Fibroblast of lung (primary cell): ENCODE data around the gene VPS35L. TPM values are rescaled to one million over a fixed set of nuclear protein-coding genes. Genes with fewer than 3 reads are reported as not detected.

ENCODE experiments used
- DNase-seq, 2 donors: peaks; one replicate each; pipeline versions ENCODE4 v3.0.0 to v3.0.0-alpha.2; 2010; ENCODE audit warnings: low read depth in 2 of 2
- H2AFZ ChIP-seq: 2 replicates; pipeline ENCODE4 v1.5.1; 2012; ENCODE audit warnings: low read length, control low read depth, inconsistent platforms
- H3K27ac ChIP-seq: 2 replicates; pipeline ENCODE4 v1.5.1; 2011; ENCODE audit warnings: low read length, control low read depth; ENCODE audit not compliant: insufficient read depth
- H3K27me3 ChIP-seq: 2 replicates; pipeline ENCODE4 v1.5.1; 2011; ENCODE audit warnings: mild to moderate bottlenecking, low read length; ENCODE audit not compliant: control insufficient read depth, insufficient read depth
- H3K36me3 ChIP-seq: 2 replicates; pipeline ENCODE4 v1.5.1; 2011; ENCODE audit warnings: low read length; ENCODE audit not compliant: control insufficient read depth, insufficient read depth
- H3K4me1 ChIP-seq: 2 replicates; pipeline ENCODE4 v1.5.1; 2011; ENCODE audit warnings: low read length; ENCODE audit not compliant: control insufficient read depth, insufficient read depth; ENCODE audit errors: extremely low read depth
- H3K4me2 ChIP-seq: 2 replicates; pipeline ENCODE4 v1.5.1; 2011; ENCODE audit warnings: low read length, control low read depth; ENCODE audit not compliant: insufficient read depth; ENCODE audit errors: extremely low read depth
- H3K4me3 ChIP-seq, 4 experiments: fragments of 200-600 bp in 1 of 4; sonication (generic) in 1 of 4; replicated peaks in 1 of 4; 2 replicates each; pipeline ENCODE4 v1.5.1; 2011 to 2016; ENCODE audit warnings: low read length in 4 of 4, low read depth in 3 of 4, mild to moderate bottlenecking in 3 of 4, control low read depth in 2 of 4, inconsistent platforms in 1 of 4, mixed read lengths in 1 of 4; ENCODE audit not compliant: insufficient read depth in 1 of 4; ENCODE audit errors: control extremely low read depth in 1 of 4
- H3K79me2 ChIP-seq: 2 replicates; pipeline ENCODE4 v1.5.1; 2012; ENCODE audit warnings: mild to moderate bottlenecking, low read length, inconsistent platforms; ENCODE audit not compliant: control insufficient read depth, insufficient read depth
- H3K9ac ChIP-seq: 2 replicates; pipeline ENCODE4 v1.5.1; 2011; ENCODE audit warnings: mild to moderate bottlenecking, low read length, control low read depth; ENCODE audit not compliant: insufficient read depth
- H3K9me3 ChIP-seq: 2 replicates; pipeline ENCODE4 v1.5.1; 2012; ENCODE audit warnings: low read depth, low read length; ENCODE audit not compliant: control insufficient read depth, insufficient read depth
- H4K20me1 ChIP-seq: 2 replicates; pipeline ENCODE4 v1.5.1; 2011; ENCODE audit warnings: low read length; ENCODE audit not compliant: control insufficient read depth, insufficient read depth; ENCODE audit errors: extremely low read depth
- CTCF ChIP-seq, 2 donors: IDR thresholded peaks in 1 of 2; conservative IDR thresholded peaks in 1 of 2; 1 replicate in 1 of 2; 2 replicates in 1 of 2; pipeline ENCODE4 v1.5.1; 2011 to 2012; ENCODE audit warnings: low read length in 2 of 2, control low read depth in 1 of 2, inconsistent platforms in 1 of 2, low read depth in 1 of 2, mild to moderate bottlenecking in 1 of 2
- EZH2 ChIP-seq: IDR thresholded peaks from 2 replicates; pipeline ENCODE4 v1.5.1; 2012; ENCODE audit warnings: low read length, control low read depth, mild to moderate bottlenecking; ENCODE audit errors: missing control alignments
- polyA plus RNA-seq, 2 donors: library from polyadenylated mRNA; depleted of rRNA in 1 of 2; stranded (reverse) in 1 of 2; unstranded in 1 of 2; fragments of >200 nt; gene quantifications; 2 replicates each; pipeline ENCODE4 v1.2.1, GENCODE V29; 2011 to 2012; ENCODE audit warnings: missing spikeins in 1 of 2
- total RNA-seq: library from RNA; depleted of rRNA; stranded (reverse); fragments of >200 nt; gene quantifications from 2 replicates; pipeline ENCODE4 v1.2.1, GENCODE V29; 2014

VPS35L gene
- total and polyA plus RNA-seq, 2 donors (not counting 1 experiment from before 2014, with no cell fraction given) = 46.7 to 54.7 TPM

- Histone ChIP-seq H3K36me3 (no peaks in the 10 kb centered on the region), H3K9ac (no peak overlapping the region), H3K4me1 (no peaks in the 10 kb centered on the region), H3K9me3 (no peaks in the 10 kb centered on the region), H3K27me3 (no peaks in the 10 kb centered on the region), H2AFZ (no peak overlapping the region), H4K20me1 (no peaks in the 10 kb centered on the region), H3K79me2 (no peaks in the 10 kb centered on the region), H3K4me3 (no peak overlapping the region), H3K27ac (no peak overlapping the region), H3K4me2 (no peak overlapping the region)
- TF ChIP-seq CTCF (conservative IDR thresholded peaks at IDR 0.05 in 1 of 2, IDR thresholded peaks at IDR 0.05 in 1 of 2; ENCODE audit: low read depth in 1 of 2, low read length in 2 of 2) (no peak), EZH2 (no peak)
- no peak for DNase-seq
Observed at GRCh38 chr16:19733551-19733950, 178.0 kb downstream of the VPS35L start.

GRCh38 chr16:19735074-19735867 lies 179.8 kb downstream of the VPS35L start:
- TF ChIP-seq EZH2 = no peak
- no peak for TF ChIP-seq CTCF (conservative IDR thresholded peaks at IDR 0.05 in 1 of 2, IDR thresholded peaks at IDR 0.05 in 1 of 2; ENCODE audit: low read depth in 1 of 2, low read length in 2 of 2)
- Histone ChIP-seq H3K79me2 (no peaks in the 10 kb centered on the region), H4K20me1 (no peaks in the 10 kb centered on the region), H2AFZ (no peak overlapping the region), H3K27ac (no peak overlapping the region), H3K4me1 (no peaks in the 10 kb centered on the region), H3K4me3 (no peak overlapping the region), H3K27me3 (no peaks in the 10 kb centered on the region), H3K4me2 (no peak overlapping the region), H3K9me3 (no peaks in the 10 kb centered on the region), H3K36me3 (no peaks in the 10 kb centered on the region), H3K9ac (no peak overlapping the region)
- DNase-seq = no peak

- no peak overlapping the region for H2AFZ ChIP-seq
- DNase-seq = no peak
- TF ChIP-seq EZH2 = no peak
- no peak for TF ChIP-seq CTCF (conservative IDR thresholded peaks at IDR 0.05 in 1 of 2, IDR thresholded peaks at IDR 0.05 in 1 of 2; ENCODE audit: low read depth in 1 of 2, low read length in 2 of 2)
Observed at GRCh38 chr16:19737306-19738038, 182.0 kb downstream of the VPS35L start.

More at GRCh38 chr16:19737306-19738038, 182.0 kb downstream of the VPS35L start:
- Histone ChIP-seq H3K4me1 (no peaks in the 10 kb centered on the region), H3K4me3 (no peak overlapping the region), H3K9ac (no peak overlapping the region), H3K27me3 (no peaks in the 10 kb centered on the region), H3K36me3 (no peaks in the 10 kb centered on the region), H4K20me1 (no peaks in the 10 kb centered on the region), H3K79me2 (no peaks in the 10 kb centered on the region), H3K27ac (no peak overlapping the region), H3K9me3 (no peaks in the 10 kb centered on the region), H3K4me2 (no peak overlapping the region)
